ENCODE measurements around the gene AFAP1L1. TPM values are rescaled to one million over a fixed set of nuclear protein-coding genes. Genes with fewer than 3 reads are reported as not detected.
"Not testable (repeated sequence)": the region's sequence is repeated elsewhere in the genome, so short reads cannot be mapped to it uniquely, and the experiment has no call there.

The AFAP1L1 gene
- total and polyA plus RNA-seq, 2 experiments from 2014 or later, result 1.2 to 2.3 TPM

GRCh38 chr5:149387982-149388381 lies 116.3 kb downstream of the AFAP1L1 start:
- Histone ChIP-seq H3K9me2 (replicated peaks; ENCODE audit: insufficient read depth) (no peaks in the 10 kb centered on the region), H3K27me3 (no peaks in the 10 kb centered on the region), H3K79me2 (no peaks in the 10 kb centered on the region), H3K27ac (peak overlapping the region; percentile 67), H2AFZ (no peak overlapping the region), H3K4me3 (no peak overlapping the region), H3K9me3 (ENCODE audit: low read depth) (no peaks in the 10 kb centered on the region), H4K20me1 (ENCODE audit: insufficient read depth, poor library complexity, severe bottlenecking) (no peaks in the 10 kb centered on the region), H3K4me1 (ENCODE audit: insufficient read depth) (peaks cover 20% of the 10 kb centered on the region), H3K36me3 (replicated peaks; ENCODE audit: insufficient read depth, low read depth) (no peaks in the 10 kb centered on the region), H3K4me2 (no peak overlapping the region)
- DNase-seq (ENCODE audit: low spot score), result no peak
- 75% methylated on average over 1 of the region's 1 CpG for WGBS (ENCODE audit: low lambda C conversion rate, missing lambda C conversion rate)
- TF ChIP-seq CTCF (IDR thresholded peaks at IDR 0.05; ENCODE audit: poor library complexity) (no peak), EZH2 (IDR thresholded peaks at IDR 0.05; ENCODE audit: borderline replicate concordance) (no peak), EZH2phosphoT487 (IDR thresholded peaks at IDR 0.05; ENCODE audit: low read depth, severe bottlenecking, unreplicated experiment) (no peak)

GRCh38 chr5:149388498-149389190 lies 117.0 kb downstream of the AFAP1L1 start:
- H3K4me1 ChIP-seq (ENCODE audit: insufficient read depth), result peaks cover 20% of the 10 kb centered on the region
- H3K4me3 ChIP-seq, result no peak overlapping the region
- H2AFZ ChIP-seq, result no peak overlapping the region
- H3K27ac ChIP-seq, result peak overlapping the region; percentile 67
- 64% methylated on average over 7 of the region's 7 CpGs for WGBS (ENCODE audit: low lambda C conversion rate, missing lambda C conversion rate)
- H3K9me2 ChIP-seq (replicated peaks; ENCODE audit: insufficient read depth), result no peaks in the 10 kb centered on the region
- H3K9me3 ChIP-seq (ENCODE audit: low read depth), result no peaks in the 10 kb centered on the region
- no peaks in the 10 kb centered on the region for H3K27me3 ChIP-seq
- H4K20me1 ChIP-seq (ENCODE audit: insufficient read depth, poor library complexity, severe bottlenecking), result no peaks in the 10 kb centered on the region
- DNase-seq (ENCODE audit: low spot score), result no peak
- no peak for TF ChIP-seq CTCF (IDR thresholded peaks at IDR 0.05; ENCODE audit: poor library complexity)
- no peak for TF ChIP-seq EZH2 (IDR thresholded peaks at IDR 0.05; ENCODE audit: borderline replicate concordance)
- no peak for TF ChIP-seq EZH2phosphoT487 (IDR thresholded peaks at IDR 0.05; ENCODE audit: low read depth, severe bottlenecking, unreplicated experiment)
- H3K36me3 ChIP-seq (replicated peaks; ENCODE audit: insufficient read depth, low read depth), result no peaks in the 10 kb centered on the region
- H3K4me2 ChIP-seq, result no peak overlapping the region
- H3K79me2 ChIP-seq, result no peaks in the 10 kb centered on the region

- H3K4me3 ChIP-seq, result no peak overlapping the region
- no peaks in the 10 kb centered on the region for H3K9me3 ChIP-seq (ENCODE audit: low read depth)
- H3K4me1 ChIP-seq (ENCODE audit: insufficient read depth), result peaks cover 20% of the 10 kb centered on the region
- peak overlapping the region; percentile 67 for H3K27ac ChIP-seq
- 59% methylated on average over 11 of the region's 11 CpGs for WGBS (ENCODE audit: low lambda C conversion rate, missing lambda C conversion rate)
- H3K9me2 ChIP-seq (replicated peaks; ENCODE audit: insufficient read depth), result no peaks in the 10 kb centered on the region
- no peaks in the 10 kb centered on the region for H3K79me2 ChIP-seq
- no peak for TF ChIP-seq EZH2phosphoT487 (IDR thresholded peaks at IDR 0.05; ENCODE audit: low read depth, severe bottlenecking, unreplicated experiment)
- no peak for TF ChIP-seq EZH2 (IDR thresholded peaks at IDR 0.05; ENCODE audit: borderline replicate concordance)
- TF ChIP-seq CTCF (IDR thresholded peaks at IDR 0.05; ENCODE audit: poor library complexity), result no peak
- DNase-seq (ENCODE audit: low spot score), result no peak
- H3K36me3 ChIP-seq (replicated peaks; ENCODE audit: insufficient read depth, low read depth), result no peaks in the 10 kb centered on the region
- no peaks in the 10 kb centered on the region for H4K20me1 ChIP-seq (ENCODE audit: insufficient read depth, poor library complexity, severe bottlenecking)
- H2AFZ ChIP-seq, result no peak overlapping the region
- H3K27me3 ChIP-seq, result no peaks in the 10 kb centered on the region
- no peak overlapping the region for H3K4me2 ChIP-seq
Observed at GRCh38 chr5:149389552-149390495, 118.2 kb downstream of the AFAP1L1 start.

GRCh38 chr5:149391076-149391475 lies 119.4 kb downstream of the AFAP1L1 start:
- peaks cover 11% of the 10 kb centered on the region for H3K4me1 ChIP-seq (ENCODE audit: insufficient read depth)
- not testable (repeated sequence) for H3K4me3 ChIP-seq; H3K36me3 ChIP-seq (replicated peaks; ENCODE audit: insufficient read depth, low read depth); H3K27ac ChIP-seq; DNase-seq (ENCODE audit: low spot score); H4K20me1 ChIP-seq (ENCODE audit: insufficient read depth, poor library complexity, severe bottlenecking); H2AFZ ChIP-seq; H3K9me2 ChIP-seq (replicated peaks; ENCODE audit: insufficient read depth); H3K27me3 ChIP-seq; H3K9me3 ChIP-seq (ENCODE audit: low read depth); H3K79me2 ChIP-seq; H3K4me2 ChIP-seq
- 88% methylated on average over 6 of the region's 6 CpGs for WGBS (ENCODE audit: low lambda C conversion rate, missing lambda C conversion rate)
